Stimulated activated CD8-positive, alpha-beta memory T cell treated with anti-CD3 and anti-CD28 coated beads, Interleukin-2, amount 100 ng/mL, for 1 hour (primary cell): ENCODE results near the gene BSG.
"Not testable (repeated sequence)": the region's sequence is repeated elsewhere in the genome, so short reads cannot be mapped to it uniquely, and the experiment has no call there.

Experiments
- DNase-seq, 2 donors: peaks; one replicate each; pipeline ENCODE4 v3.0.0-alpha.2; 2020; ENCODE audit warnings: low read depth in 2 of 2

Gene BSG

GRCh38 chr19:572743-573518, 535 bp downstream of the BSG start:
- DNase-seq, result no peak

GRCh38 chr19:573519-573825, 1.1 kb downstream of the BSG start:
- DNase-seq, result no peak

- DNase-seq, result no peak
Measured at GRCh38 chr19:574658-575526, 2.5 kb downstream of the BSG start.

GRCh38 chr19:575527-576506, 3.4 kb downstream of the BSG start:
- DNase-seq, result no peak

- no peak for DNase-seq
Measured at GRCh38 chr19:576768-577438, 4.5 kb downstream of the BSG start.

GRCh38 chr19:577439-578392, 5.3 kb downstream of the BSG start:
- DNase-seq, result no peak

GRCh38 chr19:579111-579841, 6.9 kb downstream of the BSG start:
- no peak for DNase-seq

GRCh38 chr19:579842-580155, 7.4 kb downstream of the BSG start:
- DNase-seq, result no peak

- DNase-seq, result no peak
Measured at GRCh38 chr19:580274-580835, 8.0 kb downstream of the BSG start.

- no peak for DNase-seq
Measured at GRCh38 chr19:581399-582111, 9.2 kb downstream of the BSG start.

GRCh38 chr19:582497-583197, 10.3 kb downstream of the BSG start:
- no peak for DNase-seq

GRCh38 chr19:583198-583967, 11.0 kb downstream of the BSG start:
- no peak for DNase-seq

GRCh38 chr19:583968-584239, 11.5 kb downstream of the BSG start:
- no peak for DNase-seq

- peak; percentile 30 to 52 for DNase-seq
Measured at GRCh38 chr19:584240-585001, 12.0 kb downstream of the BSG start.

GRCh38 chr19:585146-585545, 12.8 kb downstream of the BSG start:
- DNase-seq, result not testable (repeated sequence)

- DNase-seq, result no peak
Measured at GRCh38 chr19:585551-586110, 13.2 kb downstream of the BSG start.
